Vagina (tissue), 2 donors: ENCODE data around the gene MYO10.

Experiments used
- CTCF ChIP-seq, 3 experiments: fragments of 450-650 bp in 2 of 3; fragments of 200-600 bp in 1 of 3; sonication (generic) in 1 of 3; IDR thresholded peaks; one replicate each; pipeline ENCODE4 v1.5.1; 2017 to 2019; ENCODE audit warnings: antibody characterized with exemption in 3 of 3, mild to moderate bottlenecking in 2 of 3, moderate library complexity in 2 of 3
- POLR2A ChIP-seq, 2 donors: fragments of 450-650 bp; IDR thresholded peaks; one replicate each; pipeline ENCODE4 v1.6.1; 2017; ENCODE audit warnings: antibody characterized with exemption in 2 of 2, mild to moderate bottlenecking in 2 of 2, moderate library complexity in 2 of 2

DNA sequence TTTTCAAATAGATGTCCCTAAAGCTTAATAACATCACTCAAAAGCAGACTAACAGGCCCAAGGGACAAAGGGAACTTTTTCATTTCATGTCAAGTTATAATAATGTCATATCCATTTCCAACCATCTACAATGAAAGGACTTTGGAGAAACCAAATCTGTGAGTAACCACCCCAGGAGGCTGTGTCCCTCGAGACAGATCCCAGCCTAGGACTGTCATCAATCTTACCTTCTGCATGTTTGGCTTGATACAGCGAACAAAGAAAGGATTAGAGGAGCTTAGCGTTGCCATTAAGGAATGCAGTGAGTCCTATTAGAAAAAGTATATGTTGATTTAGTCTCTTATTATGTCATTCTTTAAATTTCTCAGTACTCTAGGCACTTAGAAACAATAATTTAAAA, 181.5 kb downstream of the MYO10 start:
- no peak for TF ChIP-seq CTCF (IDR thresholded peaks at IDR 0.05)
- no peak for TF ChIP-seq POLR2A (IDR thresholded peaks at IDR 0.05)
